Lower leg skin (tissue), 3 donors: Measurements from ENCODE around the gene BEST3.

Experiments
- CTCF ChIP-seq, 3 donors: fragments of 450-650 bp; IDR thresholded peaks; one replicate each; pipeline ENCODE4 v1.5.1; 2016; ENCODE audit warnings: antibody characterized with exemption in 3 of 3, mild to moderate bottlenecking in 3 of 3, moderate library complexity in 2 of 3
- POLR2A ChIP-seq, 2 donors: fragments of 450-650 bp; IDR thresholded peaks; one replicate each; pipeline ENCODE4 v1.6.1; 2016 to 2017; ENCODE audit warnings: antibody characterized with exemption in 2 of 2, mild to moderate bottlenecking in 1 of 2, moderate library complexity in 1 of 2

GRCh38 chr12:69608114-69608513 lies 91.0 kb downstream of the BEST3 start:
- TF ChIP-seq CTCF (IDR thresholded peaks at IDR 0.05) (no peak), POLR2A (IDR thresholded peaks at IDR 0.05) (no peak)
